IMR-90 (cell line): ENCODE data around the gene MLIP. TPM values are rescaled to one million over a fixed set of nuclear protein-coding genes. Genes with fewer than 3 reads are reported as not detected.

ENCODE experiments used
- ATAC-seq: fragments of 200-7000 bp; cut with Tn5 transposase; 2 replicates; pipeline ENCODE4 v1.9.1; 2020; ENCODE audit warnings: low read depth, mild to moderate bottlenecking, moderate library complexity
- BruUV-seq: library from RNA; stranded (reverse); fragments of 400-500 nt; replicated peaks from 2 replicates; lab custom pipeline; 2021; lab: Mats Ljungman, UMichigan
- CTCF ChIA-PET: fragments of 300-600 bp; formaldehyde crosslinking; extraction: SDS; loops from one replicate; lab custom pipeline; 2021; ENCODE audit warnings: antibody characterized with exemption; lab: Yijun Ruan, JAX
- POLR2A ChIA-PET: fragments of 300-600 bp; sonication (Branson Sonifier 250); formaldehyde crosslinking; loops from one replicate; lab custom pipeline; 2022; ENCODE audit warnings: antibody characterized with exemption; ENCODE audit not compliant: unreplicated experiment; lab: Charles Lee
- DNase-seq: peaks from one replicate; pipeline ENCODE4 v3.0.0; 2013
- H2AFZ ChIP-seq: replicated peaks from 2 replicates; pipeline ENCODE3; 2013; ENCODE audit warnings: low read length, mild to moderate bottlenecking; ENCODE audit not compliant: poor library complexity
- H2AK5ac ChIP-seq: 2 replicates; pipeline ENCODE4 v1.6.1; 2013; ENCODE audit warnings: low read depth, low read length, inconsistent platforms
- H2AK9ac ChIP-seq: replicated peaks from 2 replicates; pipeline ENCODE3; 2013; ENCODE audit warnings: mild to moderate bottlenecking, low read depth, low read length, moderate library complexity; ENCODE audit not compliant: poor library complexity
- H2BK120ac ChIP-seq: 2 replicates; pipeline ENCODE4 v1.6.1; 2013; ENCODE audit warnings: low read depth, low read length, inconsistent platforms
- H2BK15ac ChIP-seq: 3 replicates; pipeline ENCODE4 v1.6.1; 2013; ENCODE audit warnings: low read depth, low read length, inconsistent platforms
- H2BK20ac ChIP-seq: 2 replicates; pipeline ENCODE4 v1.6.1; 2013; ENCODE audit warnings: low read depth, mild to moderate bottlenecking, inconsistent platforms, low read length, moderate library complexity
- H2BK5ac ChIP-seq: 2 replicates; pipeline ENCODE4 v1.6.1; 2013; ENCODE audit warnings: mild to moderate bottlenecking, low read depth, low read length, inconsistent platforms; ENCODE audit not compliant: poor library complexity, severe bottlenecking
- H3K14ac ChIP-seq: replicated peaks from 2 replicates; pipeline ENCODE4 v1.6.1; 2013; ENCODE audit warnings: low read depth, low read length, inconsistent platforms
- H3K18ac ChIP-seq: 2 replicates; pipeline ENCODE4 v1.6.1; 2013; ENCODE audit warnings: low read depth, low read length, control low read depth
- H3K23ac ChIP-seq: 2 replicates; pipeline ENCODE4 v1.6.1; 2013; ENCODE audit warnings: low read depth, low read length, inconsistent platforms
- H3K27ac ChIP-seq: 2 replicates; pipeline ENCODE4 v1.5.1; 2013; ENCODE audit warnings: mild to moderate bottlenecking, control low read depth, low read length; ENCODE audit not compliant: insufficient read depth
- H3K27me3 ChIP-seq: 2 replicates; pipeline ENCODE4 v1.6.1; 2013; ENCODE audit warnings: low read length; ENCODE audit not compliant: control insufficient read depth, insufficient read depth
- H3K36me3 ChIP-seq: 2 replicates; pipeline ENCODE4 v1.6.1; 2013; ENCODE audit warnings: low read length, mixed read lengths; ENCODE audit not compliant: control insufficient read depth, insufficient read depth
- H3K4ac ChIP-seq: 2 replicates; pipeline ENCODE4 v1.6.1; 2013; ENCODE audit warnings: low read depth, low read length, inconsistent platforms
- H3K4me1 ChIP-seq: 2 replicates; pipeline ENCODE4 v1.6.1; 2013; ENCODE audit warnings: low read length, mixed read lengths; ENCODE audit not compliant: control insufficient read depth, insufficient read depth
- H3K4me2 ChIP-seq: 2 replicates; pipeline ENCODE4 v1.6.1; 2013; ENCODE audit warnings: low read depth, mild to moderate bottlenecking, control low read depth, low read length, moderate library complexity
- H3K4me3 ChIP-seq: 2 replicates; pipeline ENCODE4 v1.5.1; 2013; ENCODE audit warnings: low read depth, mild to moderate bottlenecking, control low read depth, low read length, moderate library complexity; ENCODE audit not compliant: insufficient read depth
- H3K56ac ChIP-seq: 2 replicates; pipeline ENCODE4 v1.6.1; 2013; ENCODE audit warnings: low read length, inconsistent platforms; ENCODE audit not compliant: insufficient read depth; ENCODE audit errors: extremely low read depth
- H3K79me1 ChIP-seq, 2 experiments: 2 replicates each; pipeline ENCODE4 v1.6.1; 2013; ENCODE audit warnings: low read length in 2 of 2, inconsistent platforms in 1 of 2, low read depth in 1 of 2
- H3K9ac ChIP-seq: 2 replicates; pipeline ENCODE4 v1.6.1; 2013; ENCODE audit warnings: low read depth, low read length, control low read depth
- H3K9me1 ChIP-seq: 2 replicates; pipeline ENCODE4 v1.6.1; 2013; ENCODE audit warnings: low read length, inconsistent platforms; ENCODE audit not compliant: insufficient read depth
- H3K9me3 ChIP-seq: 2 replicates; pipeline ENCODE4 v1.6.1; 2013; ENCODE audit warnings: low read length; ENCODE audit not compliant: control insufficient read depth, insufficient read depth
- H4K20me1 ChIP-seq: 2 replicates; pipeline ENCODE4 v1.6.1; 2013; ENCODE audit warnings: low read length, inconsistent platforms; ENCODE audit not compliant: insufficient read depth
- H4K5ac ChIP-seq: 2 replicates; pipeline ENCODE4 v1.6.1; 2013; ENCODE audit warnings: mild to moderate bottlenecking, low read depth, low read length, control low read depth
- H4K8ac ChIP-seq, 2 experiments: 2 replicates each; pipeline ENCODE4 v1.6.1; 2013; ENCODE audit warnings: low read depth in 2 of 2, low read length in 2 of 2, control low read depth in 1 of 2, inconsistent platforms in 1 of 2
- H4K91ac ChIP-seq: 2 replicates; pipeline ENCODE4 v1.6.1; 2013; ENCODE audit warnings: low read depth, low read length, inconsistent platforms; ENCODE audit not compliant: insufficient read depth
- BHLHE40 ChIP-seq: fragments of 150-350 bp; IDR thresholded peaks from 2 replicates; pipeline ENCODE4 v1.6.1; 2016; ENCODE audit warnings: mild to moderate bottlenecking, low read depth, low read length
- CEBPB ChIP-seq: IDR thresholded peaks from 2 replicates; pipeline ENCODE4 v1.6.1; 2012; ENCODE audit warnings: low read depth, low read length, improper control_type of control experiment
- CHD1 ChIP-seq: IDR thresholded peaks from 2 replicates; pipeline ENCODE4 v1.6.1; 2012; ENCODE audit warnings: low read depth, low read length, improper control_type of control experiment
- CTCF ChIP-seq: conservative IDR thresholded peaks from 2 replicates; pipeline ENCODE4 v1.5.1; 2012; ENCODE audit warnings: mild to moderate bottlenecking, low read depth, low read length, improper control_type of control experiment
- ELK1 ChIP-seq: fragments of 150-350 bp; IDR thresholded peaks from 2 replicates; pipeline ENCODE4 v1.6.1; 2016; ENCODE audit warnings: low read depth, mild to moderate bottlenecking, low read length, moderate library complexity, borderline replicate concordance
- FOS ChIP-seq: fragments of 150-350 bp; IDR thresholded peaks from 2 replicates; pipeline ENCODE4 v1.6.1; 2016; ENCODE audit warnings: low read depth, low read length
- MAFK ChIP-seq: IDR thresholded peaks from 2 replicates; pipeline ENCODE4 v1.6.1; 2012; ENCODE audit warnings: low read depth, low read length, improper control_type of control experiment
- MAZ ChIP-seq: IDR thresholded peaks from 2 replicates; pipeline ENCODE4 v1.6.1; 2012; ENCODE audit warnings: low read depth, mild to moderate bottlenecking, low read length, improper control_type of control experiment, moderate library complexity, borderline replicate concordance
- MXI1 ChIP-seq: IDR thresholded peaks from 2 replicates; pipeline ENCODE4 v1.6.1; 2012; ENCODE audit warnings: low read depth, mild to moderate bottlenecking, low read length, moderate library complexity, borderline replicate concordance
- NFE2L2 ChIP-seq: fragments of 150-350 bp; IDR thresholded peaks from 2 replicates; pipeline ENCODE4 v1.6.1; 2016; ENCODE audit warnings: low read depth, mild to moderate bottlenecking, low read length
- POLR2A ChIP-seq: IDR thresholded peaks from 2 replicates; pipeline ENCODE4 v1.6.1; 2012; ENCODE audit warnings: mild to moderate bottlenecking, low read depth, low read length
- RAD21 ChIP-seq: IDR thresholded peaks from 2 replicates; pipeline ENCODE4 v1.6.1; 2012; ENCODE audit warnings: low read length, improper control_type of control experiment
- RCOR1 ChIP-seq: IDR thresholded peaks from 2 replicates; pipeline ENCODE4 v1.6.1; 2012; ENCODE audit warnings: mild to moderate bottlenecking, low read length, improper control_type of control experiment; ENCODE audit not compliant: insufficient replicate concordance
- RFX5 ChIP-seq: IDR thresholded peaks from 2 replicates; pipeline ENCODE4 v1.8.0; 2012; ENCODE audit warnings: low read depth, mild to moderate bottlenecking, low read length, moderate library complexity
- SMC3 ChIP-seq: fragments of 150-350 bp; IDR thresholded peaks from 2 replicates; pipeline ENCODE4 v1.6.1; 2016; ENCODE audit warnings: low read depth, mild to moderate bottlenecking, antibody characterized with exemption, low read length, moderate library complexity
- USF2 ChIP-seq: fragments of 150-350 bp; IDR thresholded peaks from 2 replicates; pipeline ENCODE4 v1.6.1; 2017; ENCODE audit warnings: mild to moderate bottlenecking, antibody characterized with exemption, low read length, low read depth
- dilution Hi-C: fragments of 300-500 bp; cut with HindIII; formaldehyde crosslinking; loops from one replicate; pipeline ENCODE4 v1.14.3; 2018; ENCODE audit warnings: low sequenced_read_pairs; ENCODE audit not compliant: unreplicated experiment
- in situ Hi-C: fragments of 300-500 bp; cut with MboI; formaldehyde crosslinking; loops from 3 replicates; pipeline ENCODE4 v1.14.3; 2019; ENCODE audit warnings: low sequenced_read_pairs, inconsistent platforms, mixed read lengths
- intact Hi-C: fragments of 100-400 bp; cut with micrococcal nuclease; formaldehyde crosslinking; loops from 2 replicates; pipeline ENCODE4 v1.10.0; 2022
- polyA plus RNA-seq, 3 experiments: library from polyadenylated mRNA; depleted of rRNA; stranded (reverse); fragments of >200 nt; gene quantifications; 2 replicates each; pipeline ENCODE4 v1.2.3, GENCODE V29; 2012; ENCODE audit warnings: low replicate concordance in 1 of 3
- total RNA-seq: library from RNA; depleted of rRNA; stranded (reverse); fragments of >200 nt; gene quantifications from 2 replicates; pipeline ENCODE4 v1.2.3, GENCODE V29; 2012

Gene MLIP
- total and polyA plus RNA-seq, 2 of the 4 experiments (the other 2 are of a cell fraction): not detected

GRCh38 chr6:54157405-54157804 is 46.2 kb downstream of the MLIP start:
- no peaks in the 10 kb centered on the region for H3K36me3 ChIP-seq
- H2AK5ac ChIP-seq: no peak overlapping the region
- no peak overlapping the region for H3K9ac ChIP-seq
- H2AK9ac ChIP-seq: no peak overlapping the region
- H3K9me1 ChIP-seq: no peaks in the 10 kb centered on the region
- intact Hi-C loops (no loop called here), in situ Hi-C loops (no loop called here), dilution Hi-C loops (no loop called here)
- no peaks in the 10 kb centered on the region for H3K9me3 ChIP-seq
- no peak overlapping the region for H2BK20ac ChIP-seq
- no peaks in the 10 kb centered on the region for H4K20me1 ChIP-seq
- no peak for TF ChIP-seq RCOR1
- TF ChIP-seq FOS: no peak
- no peak for TF ChIP-seq NFE2L2
- TF ChIP-seq RAD21: no peak
- no peak for TF ChIP-seq CEBPB
- no peak for TF ChIP-seq MAFK
- no peak for TF ChIP-seq USF2
- TF ChIP-seq ELK1: no peak
- TF ChIP-seq CHD1: no peak
- no peak for TF ChIP-seq CTCF
- no peak for TF ChIP-seq RFX5
- no peak for TF ChIP-seq MXI1
- TF ChIP-seq POLR2A: no peak
- no peak for TF ChIP-seq MAZ
- no peak for TF ChIP-seq BHLHE40
- TF ChIP-seq SMC3: no peak
- no peak overlapping the region for H2BK120ac ChIP-seq
- no peak overlapping the region for H4K8ac ChIP-seq
- H4K91ac ChIP-seq: no peak overlapping the region
- H3K4ac ChIP-seq: no peak overlapping the region
- ChIA-PET CTCF (no interaction called here), POLR2A (no interaction called here)
- no peak overlapping the region for H3K18ac ChIP-seq
- no peak for ATAC-seq
- no peaks in the 10 kb centered on the region for H3K79me1 ChIP-seq
- H3K4me1 ChIP-seq: no peaks in the 10 kb centered on the region
- peak overlapping the region; percentile 45; the same call in 1 of the 2 replicates for H3K14ac ChIP-seq
- no peak overlapping the region for H3K56ac ChIP-seq
- no peak overlapping the region for H4K5ac ChIP-seq
- H2AFZ ChIP-seq: no peak overlapping the region
- no peak overlapping the region for H2BK15ac ChIP-seq
- no peaks in the 10 kb centered on the region for H3K27me3 ChIP-seq
- no peak overlapping the region for H3K4me2 ChIP-seq
- no peak overlapping the region for H3K4me3 ChIP-seq
- DNase-seq: no peak
- no peak overlapping the region for H2BK5ac ChIP-seq
- H3K27ac ChIP-seq: no peak overlapping the region
- H3K23ac ChIP-seq: no peak overlapping the region
- BruUV-seq: no TSS peak
